GOT3 (cell line): ENCODE measurements around the gene PITPNC1.

Experiments
- DNase-seq: peaks from one replicate; lab custom pipeline; 2025; ENCODE audit warnings: mixed read lengths; lab: John Stamatoyannopoulos, UW

PITPNC1 gene

GRCh38 chr17:67434061-67434525 is 57.0 kb downstream of the PITPNC1 start:
- DNase-seq = no peak

DNA sequence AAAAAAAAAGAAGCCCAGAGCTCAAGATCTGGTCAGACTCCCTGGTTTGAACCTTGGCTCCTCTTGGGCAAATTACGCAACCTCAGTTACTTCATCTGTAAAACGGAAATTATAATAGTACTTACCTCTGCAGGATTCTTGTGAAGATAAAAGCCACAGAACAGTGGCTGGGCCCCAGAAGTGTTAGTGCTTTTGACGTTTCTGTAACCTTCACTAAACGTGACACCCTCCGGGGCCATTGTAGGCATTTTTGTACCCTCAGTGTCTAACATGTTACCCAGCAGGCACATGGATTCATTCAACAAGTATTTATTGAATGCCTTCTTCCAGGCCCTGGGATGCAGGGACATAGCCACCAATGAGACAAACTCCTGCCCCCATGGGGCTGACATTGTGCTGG is 58.0 kb downstream of the PITPNC1 start:
- no peak for DNase-seq

DNA sequence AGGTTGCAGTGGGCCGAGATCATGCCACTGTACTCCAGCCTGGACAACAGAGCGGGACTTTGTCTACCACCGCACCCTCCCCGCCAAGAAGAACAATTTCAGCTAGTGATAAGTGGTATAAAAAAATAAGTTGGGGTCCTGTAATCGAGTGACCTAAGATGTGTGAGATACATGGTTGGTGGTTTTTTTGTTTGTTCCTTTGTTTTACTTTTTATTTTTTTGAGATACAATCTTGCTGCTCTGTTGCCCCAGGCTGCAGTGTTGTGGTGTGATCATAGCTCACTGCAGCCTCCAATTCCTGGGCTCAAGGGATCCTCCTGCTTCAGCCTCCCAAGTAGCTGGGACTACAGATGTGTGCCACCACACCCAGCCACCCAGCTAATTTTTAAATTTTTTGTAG is 58.7 kb downstream of the PITPNC1 start:
- DNase-seq = no peak

GRCh38 chr17:67436233-67436632 is 59.2 kb downstream of the PITPNC1 start:
- no peak for DNase-seq

DNA sequence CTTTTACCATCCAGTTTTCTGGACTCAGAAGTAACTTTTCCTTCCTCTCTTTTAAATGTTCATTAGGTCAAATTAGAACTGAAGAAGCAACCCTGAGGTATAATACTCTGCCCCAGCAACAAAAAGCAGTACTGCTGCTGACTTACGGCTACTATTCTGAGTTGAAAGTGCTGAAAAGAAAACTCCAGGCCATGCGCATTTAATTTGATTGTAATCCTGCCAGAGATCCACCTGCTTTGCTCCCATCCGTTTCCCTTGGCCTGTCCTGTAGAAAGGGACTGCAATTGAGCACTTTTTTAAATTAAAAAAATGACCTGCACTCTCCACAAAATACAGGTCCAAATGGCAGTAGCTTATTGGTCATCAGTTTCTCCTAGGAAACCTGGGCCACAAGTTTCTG is 61.6 kb downstream of the PITPNC1 start:
- no peak for DNase-seq

DNA sequence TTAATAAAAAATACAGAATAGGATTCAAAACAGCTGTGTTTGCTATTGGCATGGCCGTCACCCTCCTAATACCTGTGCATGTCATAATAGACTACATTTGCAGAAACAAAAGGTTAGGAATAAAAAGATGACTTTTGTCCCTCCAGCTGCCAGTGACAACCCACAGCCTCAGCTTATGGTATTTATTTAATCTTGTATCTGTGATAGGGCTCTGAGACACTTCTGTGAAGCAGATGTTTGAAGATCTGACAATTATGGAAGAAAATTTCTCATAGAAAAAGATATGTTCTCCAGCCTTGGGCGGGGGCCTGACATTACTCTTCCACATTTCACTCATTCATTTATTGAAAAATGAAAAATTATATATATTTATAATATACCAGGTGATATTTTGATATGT is 62.2 kb downstream of the PITPNC1 start:
- no peak for DNase-seq

GRCh38 chr17:67440277-67441051 is 63.4 kb downstream of the PITPNC1 start:
- no peak for DNase-seq

DNA sequence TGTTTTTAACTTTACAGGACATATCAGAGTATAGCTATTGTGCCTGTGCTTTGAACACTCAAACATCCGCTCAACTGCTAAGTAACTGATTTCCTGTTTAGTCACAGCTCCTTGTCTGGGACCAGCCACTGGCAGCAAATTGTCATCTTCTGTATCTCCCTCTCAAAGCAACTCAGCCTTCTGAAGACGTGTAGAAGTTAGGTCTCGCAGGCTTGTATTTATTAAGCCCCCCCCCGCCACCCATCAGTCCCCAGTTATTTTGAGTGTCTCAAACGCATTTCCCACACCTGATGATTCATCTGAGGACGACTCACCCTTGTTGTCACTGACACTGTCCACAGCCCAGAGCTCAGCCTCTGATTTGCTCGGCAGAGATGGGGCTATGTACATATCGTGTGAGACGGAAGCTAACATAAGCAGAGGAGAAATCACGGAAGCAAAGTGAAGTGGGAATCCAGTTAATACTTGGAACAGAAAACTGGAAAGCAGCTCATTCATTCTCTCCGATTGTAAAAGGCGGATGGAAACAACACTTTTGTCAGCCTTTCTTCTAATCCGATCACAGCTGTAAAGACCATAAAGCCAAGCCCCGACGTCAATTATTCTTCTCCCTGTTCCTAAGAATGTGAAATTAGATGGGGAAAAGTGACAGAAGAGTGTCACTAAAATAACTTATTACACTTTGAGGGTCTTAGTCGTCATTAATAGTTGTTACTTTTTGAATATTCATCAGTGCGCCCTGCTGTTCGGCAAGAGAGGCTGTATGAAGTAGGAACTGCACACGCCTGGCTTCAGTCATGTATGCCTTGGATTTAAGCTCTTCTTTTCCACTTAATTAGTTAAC is 64.2 kb downstream of the PITPNC1 start:
- no peak for DNase-seq

DNA sequence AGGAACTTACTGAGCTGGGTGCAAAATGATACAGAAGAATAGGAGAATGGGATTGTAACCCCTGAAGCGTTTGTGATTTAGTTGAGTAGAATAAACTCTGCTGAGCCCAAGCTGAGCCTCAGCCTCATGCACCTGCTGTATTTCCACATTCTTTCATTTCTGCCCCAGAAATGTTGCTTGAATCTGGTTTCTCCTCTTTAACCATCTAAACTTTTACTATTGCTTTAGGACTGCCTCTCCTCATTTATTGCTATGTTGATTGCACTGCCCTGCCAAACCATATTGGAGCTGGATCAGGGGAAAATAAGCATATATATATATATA is 64.8 kb downstream of the PITPNC1 start:
- no peak for DNase-seq

DNA sequence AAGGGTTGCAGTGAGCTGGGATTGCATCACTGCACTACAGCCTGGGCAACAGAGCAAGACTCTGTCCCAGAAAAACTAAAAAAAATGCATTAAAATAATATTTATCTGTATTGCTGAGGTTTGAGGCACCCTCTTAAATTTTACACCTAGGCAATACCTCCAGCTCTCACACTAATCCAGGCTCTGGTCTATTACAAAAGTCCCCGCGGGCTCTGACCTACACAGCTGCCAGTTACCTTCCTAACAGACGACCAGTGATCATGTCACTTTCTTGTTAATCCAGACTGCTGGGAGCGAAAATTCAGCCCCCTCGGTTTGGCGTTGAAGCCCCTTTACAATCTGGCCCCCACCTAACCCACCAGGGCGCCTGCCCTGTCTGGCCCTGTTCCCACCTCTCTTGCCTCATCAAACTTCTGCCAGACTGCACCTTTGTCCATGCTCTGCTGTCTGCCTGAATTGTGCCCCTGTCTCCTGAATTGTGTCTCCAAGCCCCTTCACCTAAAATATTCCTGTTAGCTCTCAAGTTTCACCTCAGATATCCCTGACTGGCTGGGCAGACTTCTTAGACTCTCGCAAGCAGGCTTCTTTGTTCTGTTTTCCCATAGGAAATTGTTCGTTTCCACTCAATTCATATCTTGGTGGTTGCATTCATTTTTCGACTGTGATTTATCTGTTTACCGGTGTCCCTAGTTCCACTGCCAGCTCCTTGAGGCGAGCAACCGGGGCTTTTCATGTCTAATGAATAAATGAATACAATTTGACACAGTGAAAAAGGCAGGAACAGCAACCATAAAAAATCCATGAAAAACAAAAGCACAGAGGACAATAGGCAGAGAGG is 65.9 kb downstream of the PITPNC1 start:
- DNase-seq = no peak

GRCh38 chr17:67443931-67444595 is 67.0 kb downstream of the PITPNC1 start:
- no peak for DNase-seq

DNA sequence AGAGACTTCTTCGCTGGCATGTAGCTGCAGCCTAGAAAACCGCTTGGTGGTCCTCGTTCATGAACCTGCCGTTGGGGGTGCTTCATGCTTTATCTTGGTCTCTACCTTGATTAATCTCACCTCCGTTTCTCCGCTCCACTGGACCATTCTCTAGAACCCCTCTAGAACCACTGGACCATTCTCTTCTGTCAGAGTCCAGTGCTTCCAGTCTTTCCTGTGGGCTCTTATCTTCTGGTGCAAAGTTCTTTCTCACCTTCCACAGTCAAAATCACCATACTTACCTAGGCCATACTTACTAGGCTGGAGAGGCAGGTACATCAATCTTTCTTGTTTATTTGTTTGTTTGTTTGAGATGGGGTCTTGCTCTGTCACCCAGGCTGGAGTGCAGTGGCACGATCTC is 71.4 kb downstream of the PITPNC1 start:
- DNase-seq = no peak

DNA sequence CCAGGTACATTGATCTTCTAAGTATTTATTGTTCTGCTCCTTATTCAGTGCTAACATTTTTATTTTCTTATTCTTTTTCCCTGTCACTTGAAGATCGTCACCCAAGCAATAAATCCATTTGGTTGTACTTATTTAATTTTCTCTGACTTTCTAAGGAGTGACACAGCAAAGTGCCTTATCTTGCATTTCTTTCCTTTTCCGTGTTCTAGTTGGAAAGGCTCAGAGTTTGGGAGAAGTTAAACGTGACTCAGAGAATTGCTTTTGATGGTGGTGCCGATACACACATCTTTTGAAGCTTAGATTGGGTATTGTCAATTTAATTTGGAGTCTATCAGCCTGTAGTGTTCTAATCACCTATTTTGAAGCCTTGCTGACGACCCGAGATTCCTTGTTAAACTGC is 72.0 kb downstream of the PITPNC1 start:
- no peak for DNase-seq

DNA sequence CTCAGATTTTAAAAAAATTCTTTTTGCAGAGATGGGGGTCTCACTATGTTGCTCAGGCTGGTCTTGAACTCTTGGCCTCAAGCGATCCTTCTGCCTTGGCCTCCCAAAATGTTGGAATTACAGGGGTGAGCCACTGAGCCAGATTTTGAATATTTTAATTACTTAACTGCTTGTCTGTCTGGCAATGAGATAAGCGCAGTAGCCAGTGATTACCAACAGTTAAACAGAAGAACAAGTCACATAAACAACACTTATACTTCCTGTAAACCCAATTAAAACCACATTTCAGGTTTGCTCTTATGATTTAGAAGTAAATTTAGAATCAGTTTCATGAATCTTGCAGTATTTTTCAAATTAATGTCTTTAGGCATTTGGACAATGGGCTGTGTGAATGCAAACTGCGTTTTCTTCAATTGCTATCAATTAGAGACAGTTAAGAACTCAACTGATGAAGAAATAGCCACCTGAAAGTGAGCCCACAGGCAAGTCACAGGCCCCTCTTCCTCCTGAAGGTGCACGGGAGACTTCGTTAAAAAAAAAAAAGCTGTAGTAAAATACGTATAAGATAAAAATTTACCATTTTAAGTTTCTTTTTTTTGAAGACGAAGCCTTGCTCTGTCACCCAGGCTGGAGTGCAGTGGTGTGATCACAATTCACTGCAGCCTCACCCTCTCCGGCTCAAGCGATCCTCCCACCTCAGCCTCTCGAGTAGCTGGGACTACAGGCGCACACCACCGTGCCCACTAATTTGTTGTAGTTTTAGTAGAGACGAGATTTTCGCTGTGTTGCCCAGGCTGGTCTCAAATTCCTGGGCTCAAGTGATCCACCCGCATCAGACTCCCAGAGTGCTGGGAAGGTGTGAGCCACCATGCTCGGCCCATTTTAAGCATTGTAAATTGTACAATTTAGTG is 73.0 kb downstream of the PITPNC1 start:
- no peak for DNase-seq

DNA sequence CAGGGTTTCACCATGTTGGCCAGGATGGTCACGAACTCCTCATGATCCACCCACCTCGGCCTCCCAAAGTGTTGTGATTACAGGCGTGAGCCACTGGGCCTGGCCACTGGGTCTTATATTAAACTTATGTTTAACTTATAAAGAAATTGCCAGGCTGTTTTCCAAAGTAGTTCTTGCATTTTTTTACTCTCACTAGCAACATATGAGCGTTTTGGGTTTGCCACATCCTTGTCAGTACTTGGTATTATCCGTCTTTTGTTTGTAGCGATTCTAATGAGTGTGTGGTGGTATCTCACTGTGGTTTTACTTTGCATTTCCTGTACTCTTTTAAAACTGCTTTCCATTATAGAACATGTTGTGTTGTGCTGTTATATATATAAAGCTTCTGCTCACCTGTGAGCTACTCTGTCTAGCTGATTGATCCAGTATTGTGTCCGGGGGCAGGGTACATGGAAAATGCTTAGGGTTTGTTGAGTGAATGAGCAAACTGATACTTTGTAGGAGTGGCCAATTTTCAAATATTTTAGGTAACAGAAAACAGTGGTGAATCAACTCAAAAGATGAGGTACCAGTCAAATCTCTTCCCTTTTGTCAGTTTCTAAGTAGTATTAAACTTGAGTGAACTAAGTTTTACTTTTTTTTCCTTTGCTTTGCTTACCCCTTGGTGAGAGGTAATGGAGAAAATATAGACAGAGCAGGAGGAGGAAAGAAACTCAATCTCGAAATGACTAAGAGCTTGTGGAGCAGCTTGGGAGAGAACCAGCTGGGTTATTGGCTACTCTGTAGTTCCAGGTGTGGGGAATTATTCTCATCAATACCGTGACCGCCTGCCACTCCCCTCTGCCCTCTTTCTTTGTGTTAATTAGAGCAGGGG is 75.8 kb downstream of the PITPNC1 start:
- DNase-seq = no peak

DNA sequence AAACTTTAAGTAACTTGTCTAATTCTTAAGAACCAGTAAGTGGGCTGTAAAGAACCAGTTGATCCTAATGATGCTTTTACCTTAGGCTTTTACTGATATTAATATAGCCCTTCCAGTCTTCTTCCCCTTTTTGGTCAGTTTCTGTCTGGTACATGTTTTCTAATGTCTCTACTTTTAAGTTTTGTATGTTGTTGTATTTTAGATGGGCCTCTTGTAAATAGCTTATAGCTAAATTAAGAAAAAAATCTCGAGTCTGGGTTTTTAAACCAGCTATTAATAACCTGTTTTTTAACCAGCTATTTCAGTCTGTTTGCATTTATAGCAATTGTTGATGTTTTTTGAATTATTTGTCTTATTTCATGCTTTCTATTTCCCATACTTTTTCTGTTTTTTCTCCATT is 79.0 kb downstream of the PITPNC1 start:
- DNase-seq = no peak

DNA sequence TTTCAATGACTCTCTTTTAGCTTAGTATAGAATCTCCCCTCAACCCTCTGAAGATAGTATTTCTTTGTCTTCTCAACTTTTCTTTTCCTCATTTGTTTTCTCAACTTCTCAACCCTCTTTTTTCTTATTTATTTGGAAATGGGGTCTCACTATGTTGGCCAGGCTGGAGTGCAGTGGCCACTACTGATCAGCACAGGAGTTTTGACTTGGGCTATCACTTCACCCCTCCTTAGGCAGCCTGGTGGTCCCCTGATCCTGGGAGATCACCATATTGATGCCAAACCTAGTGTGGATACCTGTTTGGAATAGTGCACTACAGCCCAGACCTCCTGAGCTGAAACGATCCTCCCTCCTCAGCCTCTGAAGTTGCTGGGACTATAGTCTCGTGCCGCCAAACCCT is 79.8 kb downstream of the PITPNC1 start:
- no peak for DNase-seq

- DNase-seq = no peak
Observed at GRCh38 chr17:67458203-67458602, 81.1 kb downstream of the PITPNC1 start.

DNA sequence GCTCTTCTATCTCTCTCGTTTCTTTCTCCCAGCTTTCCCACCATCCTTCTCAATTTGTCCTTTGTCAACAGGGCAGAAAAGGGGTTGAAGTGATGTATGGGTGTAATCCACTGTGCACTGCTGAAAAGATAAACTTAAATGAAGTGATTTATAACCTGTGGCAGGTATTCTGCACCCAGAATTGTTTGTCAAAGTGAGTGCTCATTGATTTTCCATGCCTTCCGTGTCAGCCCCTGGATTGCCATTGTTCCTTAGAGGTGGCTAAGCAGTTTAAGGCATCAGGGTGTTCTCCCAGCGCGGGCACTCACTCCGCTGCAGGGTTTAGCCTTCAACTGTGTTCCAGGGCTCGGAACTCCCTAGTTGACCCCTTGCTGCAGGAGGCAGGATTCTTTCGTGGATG is 82.9 kb downstream of the PITPNC1 start:
- DNase-seq = no peak

DNA sequence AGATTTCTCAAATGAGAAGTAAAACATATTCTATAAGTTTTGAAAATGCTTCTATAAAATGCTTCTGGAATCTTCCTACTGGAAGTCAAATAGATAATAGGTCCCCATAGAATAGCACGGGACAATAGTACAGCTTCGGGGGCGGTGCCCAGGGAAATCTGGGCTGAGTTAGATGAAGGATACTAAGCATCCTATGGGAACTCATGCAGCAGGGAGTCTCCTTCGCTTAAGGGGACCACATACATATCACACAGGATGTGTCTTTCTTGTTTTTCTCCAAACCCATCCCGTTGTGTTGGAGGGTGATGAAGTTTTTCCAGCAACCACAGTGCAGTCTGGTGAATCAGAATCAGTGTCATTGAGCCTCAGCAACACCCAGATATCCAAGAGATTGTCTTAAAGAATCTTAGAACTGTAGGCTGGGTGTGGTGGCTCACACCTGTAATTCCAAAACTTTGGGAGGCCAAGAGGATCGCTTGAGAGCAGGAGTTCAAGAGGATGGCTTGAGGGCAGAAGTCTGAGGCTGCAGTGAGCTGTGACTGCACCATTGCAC is 84.2 kb downstream of the PITPNC1 start:
- DNase-seq = no peak
